Measurements from ENCODE around the gene TBC1D13. TPM values are rescaled to one million over a fixed set of nuclear protein-coding genes. Genes with fewer than 3 reads are reported as not detected.

TBC1D13 gene
- total and polyA plus RNA-seq, 9 of the 15 experiments (the other 6 are each of a cell fraction or from before 2014, with no cell fraction given): 2.3 to 28.7 (median 11.4) TPM

- TF ChIP-seq ZHX1 (conservative IDR thresholded peaks at IDR 0.05; ENCODE audit: low read length) (no peak), CBX5 (IDR thresholded peaks at IDR 0.05; ENCODE audit: borderline replicate concordance, low read depth) (peak; percentile 76), SFPQ (IDR thresholded peaks at IDR 0.05; ENCODE audit: low read depth, low read length) (no peak), ZMIZ1 (IDR thresholded peaks at IDR 0.05; ENCODE audit: low read depth in 2 of 2, low read length in 2 of 2) (0 out of 4 replicates have a peak, but pooled peaks of 1 of the 2 experiments have one; percentile 62), POLR2B (IDR thresholded peaks at IDR 0.05; ENCODE audit: low read depth, partially characterized antibody) (no peak), TAF15 (IDR thresholded peaks at IDR 0.05; ENCODE audit: low read depth, low read length) (no peak), ARID3A (IDR thresholded peaks at IDR 0.05; ENCODE audit: borderline replicate concordance, low read depth, low read length) (no peak), PCBP2 (IDR thresholded peaks at IDR 0.05; ENCODE audit: low read depth, low read length, poor library complexity, severe bottlenecking) (peak; percentile 56), TAL1 (IDR thresholded peaks at IDR 0.05) (peak; percentile 7; the same call in 1 of the 2 replicates), MCM3 (IDR thresholded peaks at IDR 0.05) (no peak), ZNF699 (CRISPR knock-in tag; IDR thresholded peaks at IDR 0.05; ENCODE audit: insufficient replicate concordance) (no peak), ZNF165 (CRISPR knock-in tag; IDR thresholded peaks at IDR 0.05; ENCODE audit: borderline replicate concordance) (no peak), TFAP4 (CRISPR knock-in tag; IDR thresholded peaks at IDR 0.05; ENCODE audit: borderline replicate concordance) (peak; percentile 92)
These were observed at the start of gene TBC1D13 (continued) for GRCh38 chr9:128786681-128787601.
